Epidermal melanocyte (primary cell): ENCODE measurements around the gene MUCL3.
"Not testable (repeated sequence)": the region's sequence is repeated elsewhere in the genome, so short reads cannot be mapped to it uniquely, and the experiment has no call there.

Experiments
- DNase-seq: peaks from one replicate; pipeline ENCODE4 v3.0.0; 2011; ENCODE audit warnings: low spot score; ENCODE audit not compliant: insufficient read length

The MUCL3 gene, protein sequence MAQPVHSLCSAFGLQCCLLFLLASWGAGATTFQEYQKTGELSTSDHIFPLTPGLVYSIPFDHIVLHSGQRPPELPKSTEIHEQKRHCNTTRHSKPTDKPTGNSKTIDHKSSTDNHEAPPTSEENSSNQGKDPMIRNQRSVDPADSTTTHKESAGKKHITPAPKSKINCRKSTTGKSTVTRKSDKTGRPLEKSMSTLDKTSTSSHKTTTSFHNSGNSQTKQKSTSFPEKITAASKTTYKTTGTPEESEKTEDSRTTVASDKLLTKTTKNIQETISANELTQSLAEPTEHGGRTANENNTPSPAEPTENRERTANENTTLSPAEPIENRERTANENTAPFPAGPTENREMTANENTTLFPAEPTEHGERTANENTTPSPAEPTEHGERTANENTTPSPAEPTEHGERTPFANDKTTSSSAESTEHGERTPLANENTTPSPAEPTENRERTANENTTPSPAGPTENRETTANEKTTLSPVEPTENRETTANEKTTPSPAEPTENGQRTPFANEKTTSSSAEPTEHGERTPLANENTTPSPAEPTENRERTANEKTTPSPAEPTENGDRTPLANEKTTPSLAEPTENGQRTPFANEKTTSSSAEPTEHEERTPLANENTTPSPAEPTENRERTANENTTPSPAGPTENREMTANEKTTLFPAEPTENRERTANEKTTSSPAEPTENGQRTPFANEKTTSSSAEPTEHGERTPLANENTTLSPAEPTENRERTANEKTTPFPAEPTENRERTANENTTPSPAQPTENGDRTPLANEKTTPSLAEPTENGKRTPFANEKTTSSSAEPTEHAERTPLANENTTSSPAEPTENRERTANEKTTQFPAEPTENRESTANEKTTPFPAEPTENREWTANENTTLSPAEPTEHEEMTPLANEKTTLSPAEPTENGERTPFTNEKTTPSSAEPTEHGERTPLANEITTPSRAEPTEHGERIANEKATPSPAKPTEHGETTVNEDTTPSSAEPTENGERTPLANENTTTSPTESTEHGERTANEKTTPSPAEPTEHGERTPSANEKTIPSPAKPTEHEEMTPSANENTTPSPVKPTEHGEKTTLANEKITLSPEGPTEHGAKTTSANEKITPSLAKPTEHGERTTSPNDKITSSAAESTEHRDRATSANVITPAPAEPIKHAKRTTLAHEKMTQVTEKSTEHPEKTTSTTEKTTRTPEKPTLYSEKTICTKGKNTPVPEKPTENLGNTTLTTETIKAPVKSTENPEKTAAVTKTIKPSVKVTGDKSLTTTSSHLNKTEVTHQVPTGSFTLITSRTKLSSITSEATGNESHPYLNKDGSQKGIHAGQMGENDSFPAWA (N-terminal part only)

DNA sequence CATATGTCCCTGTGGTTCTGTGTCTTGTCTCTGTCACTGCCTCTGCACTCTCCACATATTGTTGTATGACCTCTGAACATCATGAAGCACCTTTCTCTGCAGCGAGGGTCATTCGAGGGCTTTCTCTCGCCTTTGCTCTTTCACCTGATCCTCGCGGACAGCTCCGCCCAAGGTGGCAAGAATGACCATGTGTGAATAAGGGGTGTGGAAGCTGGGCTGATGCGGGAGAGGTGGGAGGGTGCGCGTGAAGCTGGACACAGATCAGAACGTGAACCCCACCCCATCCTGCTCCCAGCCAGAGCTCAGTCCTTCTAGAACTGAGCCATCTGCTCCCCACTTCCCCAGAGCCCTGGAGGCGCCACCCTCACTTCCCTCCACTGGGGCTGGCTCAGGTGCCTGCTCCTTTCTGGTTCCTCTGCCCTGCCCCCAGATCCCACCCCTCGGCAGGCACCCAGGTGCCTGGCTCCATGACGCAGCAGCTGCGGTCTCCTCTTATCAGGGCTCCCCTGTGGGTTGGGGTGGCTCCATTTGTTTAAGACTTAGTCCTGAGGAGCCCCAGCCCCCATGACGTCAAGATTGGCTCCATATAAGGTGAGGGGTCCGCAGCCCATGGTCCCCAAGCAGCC, at the start of gene MUCL3:
MUCL3 (plus strand) TSS at position 613 of the 626 bp plus-strand sequence. CDS start 27 bp downstream, outside the sequence.
- no peak for DNase-seq

DNA sequence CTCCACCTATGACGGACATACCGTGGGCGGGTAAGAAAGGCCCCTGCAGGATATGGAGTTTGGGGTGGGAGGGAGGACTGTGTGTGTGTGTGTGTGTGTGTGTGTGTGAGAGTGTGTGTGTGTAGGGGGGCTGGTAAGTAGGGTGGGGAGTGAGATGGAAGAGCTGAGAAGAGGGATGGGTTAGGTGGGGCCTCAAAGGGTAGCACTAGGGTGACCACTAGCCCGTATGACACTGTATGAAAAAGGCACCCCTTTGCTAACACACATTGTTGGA, 49.4 kb upstream of the MUCL3 start:
- no peak for DNase-seq

DNA sequence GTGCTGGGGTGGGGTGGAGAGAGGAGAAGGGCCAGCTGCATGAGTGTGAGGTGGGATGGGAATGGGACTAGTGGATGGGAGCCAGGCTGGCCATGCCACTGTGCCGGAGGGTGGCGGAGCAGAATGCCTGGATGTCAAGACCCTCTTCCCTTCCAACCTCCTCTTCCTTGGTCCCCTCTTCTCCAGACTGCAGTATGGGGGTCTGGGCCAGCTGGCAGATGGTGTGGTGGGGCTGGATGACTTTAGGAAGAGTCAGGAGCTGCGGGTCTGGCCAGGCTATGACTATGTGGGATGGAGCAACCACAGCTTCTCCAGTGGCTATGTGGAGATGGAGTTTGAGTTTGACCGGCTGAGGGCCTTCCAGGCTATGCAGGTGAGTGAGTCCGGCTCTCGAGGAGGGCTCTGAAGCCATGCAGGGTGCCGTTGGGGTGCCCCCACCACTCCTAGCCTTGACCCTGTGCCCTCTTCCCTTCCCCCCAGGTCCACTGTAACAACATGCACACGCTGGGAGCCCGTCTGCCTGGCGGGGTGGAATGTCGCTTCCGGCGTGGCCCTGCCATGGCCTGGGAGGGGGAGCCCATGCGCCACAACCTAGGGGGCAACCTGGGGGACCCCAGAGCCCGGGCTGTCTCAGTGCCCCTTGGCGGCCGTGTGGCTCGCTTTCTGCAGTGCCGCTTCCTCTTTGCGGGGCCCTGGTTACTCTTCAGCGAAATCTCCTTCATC, 48.8 kb upstream of the MUCL3 start:
- DNase-seq, result no peak

DNA sequence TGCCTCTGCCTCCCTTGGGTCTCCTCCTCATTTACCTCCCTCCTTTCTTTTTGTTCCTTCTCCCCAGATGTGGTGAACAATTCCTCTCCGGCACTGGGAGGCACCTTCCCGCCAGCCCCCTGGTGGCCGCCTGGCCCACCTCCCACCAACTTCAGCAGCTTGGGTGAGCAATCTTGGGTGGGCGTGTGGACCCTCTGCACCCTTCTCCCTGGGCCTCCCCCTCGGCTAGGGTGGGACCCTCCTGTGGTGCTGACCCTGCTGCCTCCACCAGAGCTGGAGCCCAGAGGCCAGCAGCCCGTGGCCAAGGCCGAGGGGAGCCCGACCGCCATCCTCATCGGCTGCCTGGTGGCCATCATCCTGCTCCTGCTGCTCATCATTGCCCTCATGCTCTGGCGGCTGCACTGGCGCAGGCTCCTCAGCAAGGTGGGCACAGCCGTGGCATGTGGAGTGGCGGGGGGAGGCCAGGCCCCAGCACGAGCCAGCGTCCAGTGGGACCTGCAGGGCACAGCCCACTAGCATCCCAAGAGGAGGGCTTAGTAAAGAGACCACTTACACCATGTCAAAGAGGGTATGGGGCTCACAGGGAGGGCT, 47.7 kb upstream of the MUCL3 start:
- no peak for DNase-seq

DNA sequence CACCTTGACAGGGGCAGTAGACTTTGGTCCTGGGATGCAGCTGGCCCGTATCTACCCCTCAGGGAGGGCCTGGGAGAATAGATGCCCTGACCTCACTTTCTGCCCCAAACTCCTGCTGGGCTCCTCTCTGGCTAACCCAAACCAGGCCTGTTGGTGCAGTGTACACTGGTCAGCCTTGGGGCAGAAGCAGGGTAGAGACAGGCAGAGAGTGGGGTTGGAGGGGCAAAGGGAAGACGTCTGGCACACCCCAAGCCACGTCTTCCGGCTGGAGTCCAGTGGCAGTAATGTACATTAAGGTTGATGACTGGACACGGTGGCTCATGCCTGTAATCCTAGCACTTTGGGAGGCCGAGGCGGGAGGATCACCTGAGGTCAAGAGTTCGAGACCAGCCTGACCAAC, 47.1 kb upstream of the MUCL3 start:
- no peak for DNase-seq

DNA sequence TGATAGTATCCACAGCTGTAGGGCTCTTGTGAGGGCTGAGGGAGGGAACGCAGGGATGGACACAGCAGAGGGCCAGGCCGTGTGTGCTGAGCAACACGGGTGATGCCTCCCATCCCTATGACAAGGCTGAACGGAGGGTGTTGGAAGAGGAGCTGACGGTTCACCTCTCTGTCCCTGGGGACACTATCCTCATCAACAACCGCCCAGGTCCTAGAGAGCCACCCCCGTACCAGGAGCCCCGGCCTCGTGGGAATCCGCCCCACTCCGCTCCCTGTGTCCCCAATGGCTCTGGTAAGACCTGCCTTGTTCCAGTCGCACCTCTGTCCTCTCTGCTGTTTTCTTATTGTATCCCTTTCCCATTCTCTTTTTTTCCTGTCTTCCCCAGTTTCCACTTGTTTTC, 46.4 kb upstream of the MUCL3 start:
- no peak for DNase-seq

DNA sequence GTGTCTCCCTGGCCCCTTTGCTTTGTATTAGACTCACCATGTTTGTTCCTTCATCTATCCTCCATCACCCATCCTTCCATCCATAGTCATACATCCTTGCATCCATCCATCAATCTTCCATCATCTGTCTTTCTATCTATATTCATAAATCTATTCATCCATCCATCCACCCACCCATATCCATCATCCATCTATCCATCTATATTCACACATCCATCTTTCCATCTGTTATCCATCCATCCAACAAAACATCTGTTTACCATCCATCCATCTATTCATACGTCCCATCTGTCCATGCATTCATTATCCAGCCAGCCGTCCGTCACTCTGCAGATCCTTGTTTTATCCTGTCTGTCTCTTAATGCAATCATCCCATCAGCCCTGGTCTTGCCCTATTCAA, 45.8 kb upstream of the MUCL3 start:
- DNase-seq, result no peak

DNA sequence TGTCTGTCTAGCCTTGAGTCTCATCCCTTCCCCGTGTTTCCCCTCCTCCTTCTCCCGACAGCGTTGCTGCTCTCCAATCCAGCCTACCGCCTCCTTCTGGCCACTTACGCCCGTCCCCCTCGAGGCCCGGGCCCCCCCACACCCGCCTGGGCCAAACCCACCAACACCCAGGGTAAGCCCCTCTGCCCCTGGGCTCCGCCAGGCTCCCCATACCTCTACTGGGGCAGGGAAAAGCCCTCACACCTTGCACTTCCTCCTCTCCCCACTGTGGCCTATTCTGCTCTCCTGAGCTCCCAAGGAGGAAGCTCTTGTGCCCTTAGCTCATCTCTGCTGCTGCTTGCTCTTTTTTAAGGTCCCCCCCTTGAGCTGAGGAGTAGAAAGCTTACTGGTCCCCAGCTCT, 45.4 kb upstream of the MUCL3 start:
- DNase-seq, result no peak

DNA sequence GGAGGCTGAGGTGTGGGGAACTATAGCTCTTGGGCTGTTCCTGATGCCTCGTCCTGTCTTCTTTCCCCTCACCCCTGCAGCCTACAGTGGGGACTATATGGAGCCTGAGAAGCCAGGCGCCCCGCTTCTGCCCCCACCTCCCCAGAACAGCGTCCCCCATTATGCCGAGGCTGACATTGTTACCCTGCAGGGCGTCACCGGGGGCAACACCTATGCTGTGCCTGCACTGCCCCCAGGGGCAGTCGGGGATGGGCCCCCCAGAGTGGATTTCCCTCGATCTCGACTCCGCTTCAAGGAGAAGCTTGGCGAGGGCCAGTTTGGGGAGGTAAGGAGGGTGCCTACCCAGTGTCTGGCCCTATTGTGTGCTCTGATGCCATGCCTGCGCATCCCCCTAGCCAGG, 44.2 kb upstream of the MUCL3 start:
- DNase-seq, result no peak

DNA sequence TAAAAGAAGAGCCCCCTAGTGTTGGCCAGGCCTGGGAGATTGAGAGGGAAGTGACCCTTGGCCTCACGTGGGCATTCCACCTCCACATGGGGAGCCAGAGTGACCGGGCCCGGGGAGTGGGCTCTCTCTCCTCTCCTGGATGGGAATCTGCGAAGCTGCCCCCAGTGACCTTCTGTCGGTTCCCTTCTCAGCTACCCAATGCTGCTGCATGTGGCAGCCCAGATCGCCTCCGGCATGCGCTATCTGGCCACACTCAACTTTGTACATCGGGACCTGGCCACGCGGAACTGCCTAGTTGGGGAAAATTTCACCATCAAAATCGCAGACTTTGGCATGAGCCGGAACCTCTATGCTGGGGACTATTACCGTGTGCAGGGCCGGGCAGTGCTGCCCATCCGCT, 42.9 kb upstream of the MUCL3 start:
- no peak for DNase-seq

DNA sequence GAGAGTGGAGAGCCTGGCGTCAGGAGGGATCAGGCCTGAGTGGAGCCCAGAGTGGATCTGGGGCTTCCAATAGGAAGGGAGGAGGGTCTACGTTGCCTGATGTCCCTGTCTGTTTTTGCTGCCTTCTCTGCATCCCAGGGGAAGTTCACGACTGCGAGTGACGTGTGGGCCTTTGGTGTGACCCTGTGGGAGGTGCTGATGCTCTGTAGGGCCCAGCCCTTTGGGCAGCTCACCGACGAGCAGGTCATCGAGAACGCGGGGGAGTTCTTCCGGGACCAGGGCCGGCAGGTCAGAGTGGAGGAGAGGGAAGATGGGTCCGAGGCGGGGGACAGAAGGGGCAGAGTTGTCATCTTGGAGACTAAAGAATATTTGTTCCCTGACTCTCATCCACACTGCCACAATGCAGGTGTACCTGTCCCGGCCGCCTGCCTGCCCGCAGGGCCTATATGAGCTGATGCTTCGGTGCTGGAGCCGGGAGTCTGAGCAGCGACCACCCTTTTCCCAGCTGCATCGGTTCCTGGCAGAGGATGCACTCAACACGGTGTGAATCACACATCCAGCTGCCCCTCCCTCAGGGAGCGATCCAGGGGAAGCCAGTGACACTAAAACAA, 41.9 kb upstream of the MUCL3 start:
- no peak for DNase-seq

DNA sequence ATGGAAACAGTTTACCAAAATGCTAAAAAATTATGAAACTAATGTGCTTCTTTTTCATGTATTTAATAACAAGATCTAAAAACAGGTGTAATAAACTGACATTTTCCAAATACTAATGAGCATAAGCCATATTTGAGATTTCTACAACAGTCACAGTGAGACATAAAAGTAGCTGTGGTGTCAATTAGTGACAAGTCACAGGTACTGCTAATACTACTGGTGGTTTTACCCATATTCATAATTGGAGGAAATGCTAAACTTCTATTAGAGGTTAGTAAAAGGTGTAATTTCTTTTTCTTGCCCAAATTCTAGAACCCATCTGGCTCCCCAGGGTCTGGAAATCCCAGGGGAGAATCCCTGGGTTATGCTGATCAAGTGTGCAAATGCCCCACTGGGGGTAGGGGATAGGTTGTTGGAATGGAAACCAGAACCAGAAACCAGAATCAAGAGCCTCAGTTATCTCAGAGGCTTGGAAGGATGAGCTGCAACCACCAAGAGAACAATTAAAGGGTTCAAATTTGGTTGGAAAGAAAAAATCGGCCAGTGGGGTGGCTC, 39.8 kb upstream of the MUCL3 start:
- no peak for DNase-seq

DNA sequence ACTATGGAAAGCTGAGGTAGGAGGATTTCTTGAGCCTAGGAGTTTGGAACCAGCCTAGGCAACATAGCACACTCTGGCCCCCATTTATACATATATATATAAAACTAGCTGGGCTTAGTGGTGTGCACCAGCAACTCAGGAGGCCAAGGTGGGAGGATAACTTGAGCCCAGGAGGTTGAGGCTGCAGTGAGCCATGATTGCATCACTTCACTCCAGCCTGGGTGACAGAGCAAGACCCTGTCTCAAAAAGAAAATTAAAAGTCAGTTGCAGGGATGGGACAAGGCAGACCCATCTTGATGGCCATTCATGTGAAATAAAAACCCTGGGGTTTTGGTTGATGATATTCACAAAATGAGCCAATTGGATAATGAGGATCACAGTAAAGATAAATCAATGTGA, 39.3 kb upstream of the MUCL3 start:
- DNase-seq, result no peak

DNA sequence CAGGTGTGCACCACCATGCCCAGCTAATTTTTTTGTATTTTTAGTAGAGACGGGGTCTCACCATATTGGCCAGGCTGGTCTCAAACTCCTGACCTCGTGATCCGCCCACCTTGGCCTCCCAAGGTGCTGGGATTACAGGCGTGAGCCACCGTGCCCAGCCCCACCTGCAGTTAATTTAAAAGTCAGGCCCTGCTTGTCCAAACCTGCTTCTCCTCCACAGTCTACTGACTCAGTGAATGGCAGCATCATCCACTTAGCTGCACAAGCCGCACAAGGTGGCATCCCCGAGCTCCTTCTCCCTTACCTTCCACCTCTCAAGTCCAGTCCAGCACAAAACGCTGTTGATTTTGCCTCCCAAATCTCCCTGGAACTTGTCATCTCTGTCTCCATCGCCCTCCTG, 38.6 kb upstream of the MUCL3 start:
- DNase-seq, result not testable (repeated sequence)

DNA sequence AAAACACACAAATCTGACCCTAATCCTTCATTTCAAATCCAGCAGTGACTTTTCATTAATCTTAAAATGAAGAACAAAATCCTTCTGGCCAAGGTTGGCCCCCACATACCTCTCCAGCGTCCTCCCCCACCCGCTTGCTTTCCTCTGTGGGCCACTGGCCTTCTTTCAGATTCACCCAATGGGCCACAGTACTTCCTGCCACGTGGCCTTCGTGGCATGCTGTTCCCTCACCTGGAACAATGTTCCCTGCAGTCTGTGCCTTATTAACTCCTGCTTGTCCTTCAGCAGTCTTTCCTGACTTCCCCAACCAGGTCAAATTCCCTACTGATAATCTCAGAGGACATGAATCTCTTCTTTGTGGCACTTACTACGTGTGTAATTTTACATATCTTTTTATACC, 38.1 kb upstream of the MUCL3 start:
- no peak for DNase-seq

DNA sequence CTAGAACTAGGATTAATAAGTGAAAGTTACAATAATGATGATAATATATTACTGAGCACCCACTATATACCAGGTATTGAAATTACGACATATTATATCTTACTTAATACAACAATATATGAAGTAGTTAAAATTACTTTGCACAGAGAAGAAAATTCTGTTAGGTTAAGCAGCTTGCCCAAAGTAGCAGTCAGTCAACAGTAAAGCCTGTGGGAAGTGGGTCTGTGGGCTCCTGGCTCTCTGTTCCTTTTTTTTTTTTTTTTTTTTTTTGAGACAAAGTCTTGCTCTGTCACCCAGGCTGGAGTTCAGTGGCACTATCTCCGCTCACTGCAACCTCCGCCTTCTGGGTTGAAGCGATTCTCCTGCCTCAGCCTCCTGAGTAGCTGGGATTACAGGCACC, 37.5 kb upstream of the MUCL3 start:
- no peak for DNase-seq

DNA sequence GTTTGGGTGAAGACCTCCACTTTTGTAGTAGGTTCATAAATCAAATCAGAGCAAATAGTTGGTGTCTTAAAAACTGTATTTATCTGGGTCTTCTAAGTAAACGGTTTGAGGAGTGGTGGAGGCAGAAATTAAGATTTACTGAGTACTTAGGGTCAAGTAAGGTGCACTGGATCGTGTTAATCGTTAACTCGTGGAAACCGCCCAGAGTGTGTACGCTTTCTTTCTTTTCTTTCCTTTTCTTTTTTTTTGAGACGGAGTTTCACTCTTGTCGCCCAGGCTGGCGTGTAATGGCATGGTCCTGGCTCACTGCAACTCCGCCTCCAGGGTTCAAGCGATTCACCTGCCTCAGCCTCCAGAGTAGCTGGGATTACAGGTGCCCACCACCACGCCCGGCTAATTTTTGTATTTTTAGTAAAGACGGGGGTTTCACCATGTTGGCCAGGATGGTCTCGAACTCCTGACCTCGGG, 33.4 kb upstream of the MUCL3 start:
- not testable (repeated sequence) for DNase-seq

DNA sequence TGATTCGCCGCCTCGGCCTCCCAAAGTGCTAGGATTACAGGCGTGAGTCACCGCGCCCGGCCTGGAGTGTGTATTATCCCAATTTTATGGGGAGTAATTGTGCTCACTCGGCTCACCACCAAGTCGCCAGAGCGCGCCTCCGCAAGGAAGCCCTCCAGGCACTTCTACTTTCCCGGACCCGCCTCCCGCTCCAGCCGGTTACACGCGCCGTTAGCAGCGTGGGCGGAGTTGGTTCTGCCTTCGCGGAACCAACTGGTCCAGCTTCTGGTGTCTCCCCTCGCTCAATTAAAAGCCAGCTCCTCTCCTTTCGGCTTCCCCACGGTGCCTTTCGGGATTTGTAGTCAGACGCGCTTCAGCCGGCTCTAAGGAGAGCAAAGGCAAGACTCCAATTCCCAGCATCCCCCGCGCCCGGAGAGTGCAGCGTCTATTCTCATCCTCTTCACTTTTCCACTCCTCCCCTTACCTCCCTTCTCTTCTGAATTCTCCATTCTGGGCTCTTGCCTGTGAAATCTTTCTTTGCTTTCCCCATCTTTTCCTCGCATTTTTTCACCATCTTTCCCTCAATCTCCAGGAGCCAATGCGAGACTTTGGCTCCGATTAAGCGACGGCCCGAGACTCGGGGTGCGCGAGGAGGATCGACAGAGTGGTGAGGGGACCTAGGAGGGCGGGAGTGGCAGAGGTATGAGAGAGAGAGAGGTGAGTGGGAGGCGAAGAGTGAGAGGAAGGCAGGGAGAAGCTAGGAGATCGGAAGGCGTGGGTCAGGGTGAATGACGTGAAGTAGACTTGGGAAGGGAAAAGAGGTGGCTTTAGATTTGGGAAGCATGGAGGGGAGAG, 32.8 kb upstream of the MUCL3 start, which contains the start of gene GTF2H4:
GTF2H4 (plus strand) TSS at position 450 of the 834 bp plus-strand sequence.
- DNase-seq, result peak; percentile 98
